ENCODE data around the gene NEBL.

The NEBL gene

GRCh38 chr10:20778008-20778757 is 118.9 kb downstream of the NEBL start:
- Histone ChIP-seq H4K91ac (ENCODE audit: low read length) (no peak overlapping the region), H3K27me3 (ENCODE audit: control insufficient read depth in 1 of 2, insufficient read depth in 1 of 2, low read length in 2 of 2) (no peaks in the 10 kb centered on the region), H3K14ac (ENCODE audit: low read length in 2 of 2) (no peak overlapping the region), H3K9ac (ENCODE audit: low read length) (no peak overlapping the region), H2BK120ac (ENCODE audit: low read depth, low read length) (no peak overlapping the region), H2AK5ac (ENCODE audit: low read length, severe bottlenecking) (no peak overlapping the region), H3K9me3 (ENCODE audit: control insufficient read depth, low read length) (no peaks in the 10 kb centered on the region), H4K8ac (ENCODE audit: low read length) (no peak overlapping the region), H3K4ac (ENCODE audit: low read depth in 1 of 2, low read length in 2 of 2) (no peak overlapping the region), H2BK12ac (ENCODE audit: low read length in 2 of 2) (peak overlapping the region in 1 of 2 experiments; percentile 19), H2AFZ (ENCODE audit: low read depth, low read length) (no peak overlapping the region), H3K23ac (ENCODE audit: low read length in 2 of 2) (no peak overlapping the region), H2BK15ac (ENCODE audit: low read depth, poor library complexity, severe bottlenecking) (no peak overlapping the region), H2BK5ac (ENCODE audit: low read depth, low read length, poor library complexity, severe bottlenecking) (no peak overlapping the region), H3K18ac (ENCODE audit: low read depth in 1 of 2, low read length in 2 of 2) (no peak overlapping the region), H3K36me3 (ENCODE audit: control insufficient read depth in 1 of 2, insufficient read depth in 2 of 2, low read depth in 1 of 2, low read length in 2 of 2) (no peaks in the 10 kb centered on the region), H3K4me2 (ENCODE audit: low read length, poor library complexity, severe bottlenecking) (no peak overlapping the region), H3K4me3 (ENCODE audit: insufficient read depth in 1 of 2, low read depth in 1 of 2, low read length in 2 of 2) (no peak overlapping the region), H3K4me1 (ENCODE audit: control insufficient read depth, insufficient read depth, low read depth, low read length) (no peaks in the 10 kb centered on the region), H3K27ac (ENCODE audit: low read length, poor library complexity, severe bottlenecking) (no peak overlapping the region), H3K79me1 (replicated peaks; ENCODE audit: low read length, poor library complexity, severe bottlenecking) (no peaks in the 10 kb centered on the region)
- WGBS, result 88% methylated on average over 7 of the region's 7 CpGs
- DNase-seq, result no peak

GRCh38 chr10:20776384-20777118 is 120.6 kb downstream of the NEBL start:
- no peak for DNase-seq
- Histone ChIP-seq H3K9me3 (ENCODE audit: control insufficient read depth, low read length) (no peaks in the 10 kb centered on the region), H3K9ac (ENCODE audit: low read length) (no peak overlapping the region), H3K27me3 (ENCODE audit: control insufficient read depth in 1 of 2, insufficient read depth in 1 of 2, low read length in 2 of 2) (no peaks in the 10 kb centered on the region), H3K4me2 (ENCODE audit: low read length, poor library complexity, severe bottlenecking) (no peak overlapping the region), H3K14ac (ENCODE audit: low read length in 2 of 2) (no peak overlapping the region), H3K4ac (ENCODE audit: low read depth in 1 of 2, low read length in 2 of 2) (no peak overlapping the region), H3K23ac (ENCODE audit: low read length in 2 of 2) (no peak overlapping the region), H2BK5ac (ENCODE audit: low read depth, low read length, poor library complexity, severe bottlenecking) (no peak overlapping the region), H3K4me1 (ENCODE audit: control insufficient read depth, insufficient read depth, low read depth, low read length) (no peaks in the 10 kb centered on the region), H2BK15ac (ENCODE audit: low read depth, poor library complexity, severe bottlenecking) (no peak overlapping the region), H2AFZ (ENCODE audit: low read depth, low read length) (no peak overlapping the region), H3K27ac (ENCODE audit: low read length, poor library complexity, severe bottlenecking) (no peak overlapping the region), H3K18ac (ENCODE audit: low read depth in 1 of 2, low read length in 2 of 2) (no peak overlapping the region), H2AK5ac (ENCODE audit: low read length, severe bottlenecking) (no peak overlapping the region), H4K91ac (ENCODE audit: low read length) (no peak overlapping the region), H3K4me3 (ENCODE audit: insufficient read depth in 1 of 2, low read depth in 1 of 2, low read length in 2 of 2) (no peak overlapping the region), H3K79me1 (replicated peaks; ENCODE audit: low read length, poor library complexity, severe bottlenecking) (no peaks in the 10 kb centered on the region), H2BK120ac (ENCODE audit: low read depth, low read length) (no peak overlapping the region), H4K8ac (ENCODE audit: low read length) (no peak overlapping the region), H3K36me3 (ENCODE audit: control insufficient read depth in 1 of 2, insufficient read depth in 2 of 2, low read depth in 1 of 2, low read length in 2 of 2) (no peaks in the 10 kb centered on the region), H2BK12ac (ENCODE audit: low read length in 2 of 2) (no peak overlapping the region)
- WGBS, result 80% methylated on average over 2 of the region's 5 CpGs

GRCh38 chr10:20771051-20771450 is 126.1 kb downstream of the NEBL start:
- no peak overlapping the region for H2BK5ac ChIP-seq (ENCODE audit: low read depth, low read length, poor library complexity, severe bottlenecking)
- H2BK12ac ChIP-seq (ENCODE audit: low read length in 2 of 2), result no peak overlapping the region

GRCh38 chr10:20769481-20769880 is 127.6 kb downstream of the NEBL start:
- H3K27ac ChIP-seq (ENCODE audit: low read length, poor library complexity, severe bottlenecking), result no peak overlapping the region
- H2BK120ac ChIP-seq (ENCODE audit: low read depth, low read length), result no peak overlapping the region
- H3K79me1 ChIP-seq (replicated peaks; ENCODE audit: low read length, poor library complexity, severe bottlenecking), result no peaks in the 10 kb centered on the region
- no peak overlapping the region for H3K4ac ChIP-seq (ENCODE audit: low read depth in 1 of 2, low read length in 2 of 2)
- H3K4me1 ChIP-seq (ENCODE audit: control insufficient read depth, insufficient read depth, low read depth, low read length), result no peaks in the 10 kb centered on the region
- H2AK5ac ChIP-seq (ENCODE audit: low read length, severe bottlenecking), result no peak overlapping the region
- H3K36me3 ChIP-seq (ENCODE audit: control insufficient read depth in 1 of 2, insufficient read depth in 2 of 2, low read depth in 1 of 2, low read length in 2 of 2), result no peaks in the 10 kb centered on the region
- DNase-seq, result no peak
- no peak overlapping the region for H2BK5ac ChIP-seq (ENCODE audit: low read depth, low read length, poor library complexity, severe bottlenecking)
- H2BK12ac ChIP-seq (ENCODE audit: low read length in 2 of 2), result no peak overlapping the region
- no peak overlapping the region for H4K91ac ChIP-seq (ENCODE audit: low read length)
- no peak overlapping the region for H3K4me2 ChIP-seq (ENCODE audit: low read length, poor library complexity, severe bottlenecking)
- H3K27me3 ChIP-seq (ENCODE audit: control insufficient read depth in 1 of 2, insufficient read depth in 1 of 2, low read length in 2 of 2), result no peaks in the 10 kb centered on the region
- H3K4me3 ChIP-seq (ENCODE audit: insufficient read depth in 1 of 2, low read depth in 1 of 2, low read length in 2 of 2), result no peak overlapping the region
- no peak overlapping the region for H4K8ac ChIP-seq (ENCODE audit: low read length)
- no peak overlapping the region for H3K9ac ChIP-seq (ENCODE audit: low read length)
- H2AFZ ChIP-seq (ENCODE audit: low read depth, low read length), result no peak overlapping the region
- no peak overlapping the region for H3K18ac ChIP-seq (ENCODE audit: low read depth in 1 of 2, low read length in 2 of 2)
- 37% methylated on average over 2 of the region's 3 CpGs for WGBS
- H2BK15ac ChIP-seq (ENCODE audit: low read depth, poor library complexity, severe bottlenecking), result no peak overlapping the region
- no peaks in the 10 kb centered on the region for H3K9me3 ChIP-seq (ENCODE audit: control insufficient read depth, low read length)
- H3K23ac ChIP-seq (ENCODE audit: low read length in 2 of 2), result no peak overlapping the region
- H3K14ac ChIP-seq (ENCODE audit: low read length in 2 of 2), result no peak overlapping the region

More at GRCh38 chr10:20771051-20771450, 126.1 kb downstream of the NEBL start:
- Histone ChIP-seq H3K4me2 (ENCODE audit: low read length, poor library complexity, severe bottlenecking) (no peak overlapping the region), H2AFZ (ENCODE audit: low read depth, low read length) (no peak overlapping the region), H3K18ac (ENCODE audit: low read depth in 1 of 2, low read length in 2 of 2) (no peak overlapping the region), H3K27ac (ENCODE audit: low read length, poor library complexity, severe bottlenecking) (no peak overlapping the region), H3K27me3 (ENCODE audit: control insufficient read depth in 1 of 2, insufficient read depth in 1 of 2, low read length in 2 of 2) (no peaks in the 10 kb centered on the region), H4K91ac (ENCODE audit: low read length) (no peak overlapping the region), H3K23ac (ENCODE audit: low read length in 2 of 2) (no peak overlapping the region), H3K36me3 (ENCODE audit: control insufficient read depth in 1 of 2, insufficient read depth in 2 of 2, low read depth in 1 of 2, low read length in 2 of 2) (no peaks in the 10 kb centered on the region), H3K4ac (ENCODE audit: low read depth in 1 of 2, low read length in 2 of 2) (no peak overlapping the region), H3K4me1 (ENCODE audit: control insufficient read depth, insufficient read depth, low read depth, low read length) (no peaks in the 10 kb centered on the region), H2BK15ac (ENCODE audit: low read depth, poor library complexity, severe bottlenecking) (no peak overlapping the region), H3K9me3 (ENCODE audit: control insufficient read depth, low read length) (no peaks in the 10 kb centered on the region), H3K14ac (ENCODE audit: low read length in 2 of 2) (no peak overlapping the region), H2BK120ac (ENCODE audit: low read depth, low read length) (no peak overlapping the region), H2AK5ac (ENCODE audit: low read length, severe bottlenecking) (no peak overlapping the region), H3K9ac (ENCODE audit: low read length) (no peak overlapping the region), H3K4me3 (ENCODE audit: insufficient read depth in 1 of 2, low read depth in 1 of 2, low read length in 2 of 2) (no peak overlapping the region), H3K79me1 (replicated peaks; ENCODE audit: low read length, poor library complexity, severe bottlenecking) (no peaks in the 10 kb centered on the region), H4K8ac (ENCODE audit: low read length) (no peak overlapping the region)
- WGBS, result 94% methylated on average over 1 of the region's 2 CpGs
- no peak for DNase-seq

All from mesenchymal stem cell (in vitro differentiated cells and primary cell).